NCI-H510A (cell line): ENCODE measurements around the gene OR5T2.
"Not testable (repeated sequence)": the region's sequence is repeated elsewhere in the genome, so short reads cannot be mapped to it uniquely, and the experiment has no call there.

ENCODE experiments used
- DNase-seq: peaks from one replicate; lab custom pipeline; 2025; lab: John Stamatoyannopoulos, UW

Gene OR5T2

DNA sequence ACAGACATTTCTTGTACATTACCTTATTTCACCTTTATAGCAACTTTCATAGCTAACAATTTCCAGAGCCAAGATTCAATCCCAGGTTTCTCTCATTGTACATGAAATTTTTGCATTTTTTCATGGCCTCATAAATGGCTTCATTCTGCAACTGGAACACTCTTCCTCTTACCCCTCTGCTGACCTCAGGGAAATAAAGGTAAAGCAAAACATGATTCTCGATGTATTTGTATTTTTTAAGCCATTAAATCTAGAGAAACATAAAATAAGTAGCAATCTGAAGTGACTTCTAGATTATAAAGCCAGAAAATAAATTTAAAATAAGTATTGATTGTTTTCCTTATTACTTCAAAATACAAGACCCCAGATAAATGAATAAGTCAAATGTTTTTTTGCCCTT is at the start of gene OR5T2:
TSS of gene OR5T2 (minus strand) at position 101 of the 400 bp plus-strand sequence. CDS start 1,193 bp downstream, outside the sequence.
- DNase-seq, result no peak

GRCh38 chr11:56273854-56274253 is 39.8 kb upstream of the OR5T2 start, which contains the start of gene OR5T1:
Gene OR5T1, plus strand, starts transcription at chr11:56274154. Its CDS starts 1,485 bp downstream, at chr11:56275639.
- no peak for DNase-seq

GRCh38 chr11:56271092-56271491 is 37.0 kb upstream of the OR5T2 start:
- DNase-seq, result no peak

DNA sequence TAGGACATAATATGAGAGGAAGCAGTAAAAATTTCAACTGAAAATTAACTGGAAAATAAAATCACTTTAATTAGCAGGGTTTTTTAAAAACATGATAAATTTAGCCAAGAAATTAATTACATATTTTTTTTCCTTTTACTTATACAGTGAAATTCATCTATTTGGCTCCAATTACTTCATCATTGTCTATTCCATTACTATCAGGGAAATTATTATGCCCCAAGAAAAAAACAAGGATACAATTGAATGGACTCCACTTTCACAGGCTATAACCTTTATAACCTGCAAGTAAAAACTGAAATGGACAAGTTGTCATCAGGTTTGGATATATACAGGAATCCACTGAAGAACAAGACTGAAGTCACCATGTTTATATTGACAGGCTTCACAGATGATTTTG is 17.9 kb upstream of the OR5T2 start, which contains the start of gene OR5T3:
TSS of gene OR5T3 (plus strand) at position 301 of the 400 bp plus-strand sequence. CDS start at position 301, 0 bp downstream.
- no peak for DNase-seq

DNA sequence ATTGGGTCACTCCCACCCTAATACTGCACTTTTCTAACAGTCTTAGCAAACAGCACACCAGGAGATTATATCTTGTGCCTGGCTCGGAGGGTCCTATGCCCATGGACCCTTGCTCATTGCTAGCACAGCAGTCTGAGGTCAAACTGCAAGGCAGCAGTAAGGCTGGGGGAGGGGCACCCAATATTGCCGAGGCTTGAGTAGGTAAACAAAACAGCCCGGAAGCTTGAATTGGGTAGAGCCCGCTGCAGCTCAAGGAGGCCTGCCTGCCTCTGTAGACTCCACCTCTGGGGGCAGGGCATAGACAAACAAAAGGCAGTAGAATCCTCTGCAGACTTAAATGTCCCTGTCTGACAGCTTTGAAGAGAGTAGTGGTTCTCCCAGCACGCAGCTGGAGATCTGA is 14.3 kb downstream of the OR5T2 start:
- DNase-seq, result not testable (repeated sequence)

DNA sequence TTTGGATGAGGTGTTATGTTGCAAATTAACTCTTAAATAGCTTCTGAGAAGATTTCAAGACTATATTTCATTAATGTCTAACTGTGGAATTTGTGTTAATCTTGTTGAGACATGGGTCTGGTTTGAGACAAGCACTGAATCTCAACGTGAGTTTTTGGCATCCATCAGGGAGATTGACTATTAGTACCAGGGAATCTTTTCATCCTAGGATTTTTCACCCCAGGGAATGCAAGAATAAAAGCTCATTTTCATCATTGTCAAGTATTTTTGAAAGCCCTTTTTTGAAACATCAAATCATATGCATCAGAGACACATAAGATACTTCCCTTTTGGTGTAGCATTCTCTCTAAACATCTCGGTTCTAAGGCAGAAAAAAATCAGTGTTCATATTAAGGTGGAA is 19.5 kb downstream of the OR5T2 start:
- no peak for DNase-seq

GRCh38 chr11:56207790-56208189 is 26.3 kb downstream of the OR5T2 start:
- no peak for DNase-seq

GRCh38 chr11:56197367-56197766 is 36.7 kb downstream of the OR5T2 start:
- DNase-seq, result no peak

GRCh38 chr11:56196705-56197104 is 37.4 kb downstream of the OR5T2 start:
- DNase-seq, result no peak

GRCh38 chr11:56188602-56189001 is 45.5 kb downstream of the OR5T2 start:
- no peak for DNase-seq

DNA sequence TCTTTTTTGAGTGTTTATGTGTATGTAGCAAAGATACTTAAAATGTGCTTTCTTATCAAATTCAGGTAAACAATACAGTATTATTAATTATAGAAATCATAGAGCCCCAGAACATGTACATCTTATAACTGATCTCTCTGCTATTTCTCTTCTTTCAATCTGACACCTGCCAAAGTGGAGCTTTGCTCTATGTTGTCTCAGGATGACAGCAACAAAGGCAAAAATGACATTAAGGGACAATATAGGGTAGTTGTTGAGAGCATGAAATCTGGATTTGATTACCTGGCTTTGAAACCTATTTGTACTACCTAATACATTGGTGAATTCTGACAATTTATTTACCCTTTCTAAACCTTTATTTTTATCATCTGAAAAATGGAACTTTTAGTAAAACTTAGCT is 50.6 kb downstream of the OR5T2 start:
- DNase-seq, result no peak
